SU-DHL-6 (cell line): ENCODE results near the gene CNTN4.

Experiments used
- EZH2phosphoT487 ChIP-seq: fragments of 200-600 bp; sonication (generic), shearing (Covaris generic); conservative IDR thresholded peaks from 2 replicates; pipeline ENCODE4 v1.6.1; 2018; ENCODE audit warnings: mild to moderate bottlenecking, antibody characterized with exemption, low read length, moderate library complexity, mixed read lengths
- TF ChIP-seq, protein P1 (sequence below): fragments of 200-600 bp; sonication (generic); IDR thresholded peaks from one replicate; pipeline ENCODE4 v1.5.1; 2017; ENCODE audit warnings: antibody characterized with exemption, mild to moderate bottlenecking, low read length, moderate library complexity; ENCODE audit not compliant: insufficient read depth, poor library complexity, severe bottlenecking

DNA sequence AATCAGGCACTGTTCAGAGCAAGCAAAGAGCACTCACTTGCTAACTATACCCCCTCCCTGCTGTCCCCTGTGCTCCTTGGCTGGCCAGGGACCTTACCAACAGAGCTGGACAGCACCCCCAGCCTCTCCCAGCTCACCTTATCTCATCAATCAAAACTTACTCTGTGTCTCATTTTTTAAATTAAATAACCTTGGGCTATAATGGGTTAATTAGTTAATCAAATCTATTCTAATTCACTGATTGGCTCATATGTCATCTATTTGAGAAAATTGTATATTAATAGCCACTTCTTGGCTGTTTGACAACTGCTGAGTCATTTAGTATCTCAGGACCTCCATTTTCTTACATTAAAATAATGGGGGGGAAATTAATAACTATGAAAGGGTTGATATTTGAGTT, 988.6 kb downstream of the CNTN4 start:
- TF ChIP-seq, protein P1, sequence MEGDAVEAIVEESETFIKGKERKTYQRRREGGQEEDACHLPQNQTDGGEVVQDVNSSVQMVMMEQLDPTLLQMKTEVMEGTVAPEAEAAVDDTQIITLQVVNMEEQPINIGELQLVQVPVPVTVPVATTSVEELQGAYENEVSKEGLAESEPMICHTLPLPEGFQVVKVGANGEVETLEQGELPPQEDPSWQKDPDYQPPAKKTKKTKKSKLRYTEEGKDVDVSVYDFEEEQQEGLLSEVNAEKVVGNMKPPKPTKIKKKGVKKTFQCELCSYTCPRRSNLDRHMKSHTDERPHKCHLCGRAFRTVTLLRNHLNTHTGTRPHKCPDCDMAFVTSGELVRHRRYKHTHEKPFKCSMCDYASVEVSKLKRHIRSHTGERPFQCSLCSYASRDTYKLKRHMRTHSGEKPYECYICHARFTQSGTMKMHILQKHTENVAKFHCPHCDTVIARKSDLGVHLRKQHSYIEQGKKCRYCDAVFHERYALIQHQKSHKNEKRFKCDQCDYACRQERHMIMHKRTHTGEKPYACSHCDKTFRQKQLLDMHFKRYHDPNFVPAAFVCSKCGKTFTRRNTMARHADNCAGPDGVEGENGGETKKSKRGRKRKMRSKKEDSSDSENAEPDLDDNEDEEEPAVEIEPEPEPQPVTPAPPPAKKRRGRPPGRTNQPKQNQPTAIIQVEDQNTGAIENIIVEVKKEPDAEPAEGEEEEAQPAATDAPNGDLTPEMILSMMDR: no peak
- TF ChIP-seq EZH2phosphoT487: no peak
